Activated CD4-positive, alpha-beta T cell treated with anti-CD3 and anti-CD28 coated beads, Interleukin-2, Interleukin-6, amounts not matched to agents 100 ng/mL and 50 ng/mL, durations not matched to agents 16 hours and 8 hours (primary cell): ENCODE data around the gene CCL21.
"Not testable (repeated sequence)": the region's sequence is repeated elsewhere in the genome, so short reads cannot be mapped to it uniquely, and the experiment has no call there.

ENCODE experiments used
- DNase-seq: peaks from one replicate; pipeline ENCODE4 v3.0.0-alpha.2; 2020

CCL21 gene

GRCh38 chr9:34710023-34710422 is at the start of gene CCL21:
CCL21 (minus strand) TSS chr9:34710136; CDS start chr9:34710066, 70 bp downstream.
- no peak for DNase-seq

GRCh38 chr9:34759432-34760134 is 49.6 kb upstream of the CCL21 start:
- no peak for DNase-seq

- DNase-seq, result not testable (repeated sequence)
Observed at GRCh38 chr9:34750320-34750719, 40.4 kb upstream of the CCL21 start.

- no peak for DNase-seq
Observed at GRCh38 chr9:34746526-34746925, 36.6 kb upstream of the CCL21 start.

- DNase-seq, result no peak
Observed at GRCh38 chr9:34744295-34745221, 34.6 kb upstream of the CCL21 start.

GRCh38 chr9:34742710-34743109 is 32.8 kb upstream of the CCL21 start:
- no peak for DNase-seq

- DNase-seq, result no peak
Observed at GRCh38 chr9:34741628-34742027, 31.7 kb upstream of the CCL21 start.

- DNase-seq, result not testable (repeated sequence)
Observed at GRCh38 chr9:34740176-34740575, 30.2 kb upstream of the CCL21 start.

- DNase-seq, result no peak
Observed at GRCh38 chr9:34737677-34738260, 27.8 kb upstream of the CCL21 start.

GRCh38 chr9:34734720-34735119 is 24.8 kb upstream of the CCL21 start:
- DNase-seq, result no peak

- DNase-seq, result no peak
Observed at GRCh38 chr9:34732886-34733285, 22.9 kb upstream of the CCL21 start.

GRCh38 chr9:34732478-34732877 is 22.5 kb upstream of the CCL21 start:
- no peak for DNase-seq

GRCh38 chr9:34723141-34723540 is 13.2 kb upstream of the CCL21 start:
- no peak for DNase-seq

GRCh38 chr9:34719769-34720025 is 9.8 kb upstream of the CCL21 start:
- DNase-seq, result not testable (repeated sequence)

- DNase-seq, result no peak
Observed at GRCh38 chr9:34719021-34719768, 9.3 kb upstream of the CCL21 start.

GRCh38 chr9:34717996-34718614 is 8.2 kb upstream of the CCL21 start:
- no peak for DNase-seq

- DNase-seq, result no peak
Observed at GRCh38 chr9:34716711-34717110, 6.8 kb upstream of the CCL21 start.

- no peak for DNase-seq
Observed at GRCh38 chr9:34715639-34716215, 5.8 kb upstream of the CCL21 start.

GRCh38 chr9:34714007-34714406 is 4.1 kb upstream of the CCL21 start:
- DNase-seq, result no peak

- no peak for DNase-seq
Observed at GRCh38 chr9:34712140-34712539, 2.2 kb upstream of the CCL21 start.

- no peak for DNase-seq
Observed at GRCh38 chr9:34709196-34709978, 549 bp downstream of the CCL21 start.

- no peak for DNase-seq
Observed at GRCh38 chr9:34707130-34707529, 2.8 kb downstream of the CCL21 start.
